ENCODE results near the gene FHIT. TPM values are rescaled to one million over a fixed set of nuclear protein-coding genes. Genes with fewer than 3 reads are reported as not detected.

The FHIT gene
- total and polyA plus RNA-seq, 10 of the 15 experiments (the other 5 are each of a cell fraction or from before 2014, with no cell fraction given): 4.2 to 14.9 (median 9.4) TPM

DNA sequence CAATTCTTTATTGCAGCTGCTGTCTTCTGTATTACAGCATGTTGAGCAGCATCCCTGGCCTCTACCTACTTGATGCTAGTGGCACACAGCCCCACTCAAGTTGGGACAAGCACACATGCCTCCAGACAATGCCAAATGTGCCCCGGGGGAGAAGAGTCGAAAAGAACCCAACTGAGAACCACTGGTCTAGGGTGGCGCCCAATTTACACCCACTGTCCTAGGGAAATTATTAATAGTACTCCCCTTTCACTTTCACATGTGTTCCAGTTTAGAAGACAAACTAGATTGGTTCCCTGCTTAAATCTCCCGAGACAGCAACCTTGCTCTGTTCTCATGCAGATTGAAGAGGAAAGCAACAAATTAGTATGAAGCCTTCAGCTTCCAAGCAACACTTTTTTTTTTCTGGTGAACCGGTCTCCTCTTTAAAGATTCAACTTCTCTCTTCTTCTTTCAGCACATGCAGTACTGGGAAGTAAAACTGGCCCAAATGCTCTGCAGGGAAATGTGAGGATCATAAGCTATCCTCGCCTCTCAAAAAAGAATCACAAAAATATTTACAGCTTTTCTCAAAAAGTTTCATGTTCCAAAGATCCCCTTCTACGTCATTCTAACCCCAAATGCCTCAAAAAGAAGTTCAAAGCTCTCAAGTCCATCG is 1377.5 kb downstream of the FHIT start (continued):
- TF ChIP-seq, protein P1, sequence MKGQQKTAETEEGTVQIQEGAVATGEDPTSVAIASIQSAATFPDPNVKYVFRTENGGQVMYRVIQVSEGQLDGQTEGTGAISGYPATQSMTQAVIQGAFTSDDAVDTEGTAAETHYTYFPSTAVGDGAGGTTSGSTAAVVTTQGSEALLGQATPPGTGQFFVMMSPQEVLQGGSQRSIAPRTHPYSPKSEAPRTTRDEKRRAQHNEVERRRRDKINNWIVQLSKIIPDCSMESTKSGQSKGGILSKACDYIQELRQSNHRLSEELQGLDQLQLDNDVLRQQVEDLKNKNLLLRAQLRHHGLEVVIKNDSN (IDR thresholded peaks at IDR 0.05; ENCODE audit: borderline replicate concordance, extremely low read length, insufficient read depth, low read depth, low read length): no peak
- TF ChIP-seq IKZF1 (conservative IDR thresholded peaks at IDR 0.05): peak; percentile 20; the same call in 1 of the 2 replicates
- no peak for TF ChIP-seq ZZZ3 (IDR thresholded peaks at IDR 0.05; ENCODE audit: control insufficient read depth, insufficient read length, low read depth)
- TF ChIP-seq, protein P2, sequence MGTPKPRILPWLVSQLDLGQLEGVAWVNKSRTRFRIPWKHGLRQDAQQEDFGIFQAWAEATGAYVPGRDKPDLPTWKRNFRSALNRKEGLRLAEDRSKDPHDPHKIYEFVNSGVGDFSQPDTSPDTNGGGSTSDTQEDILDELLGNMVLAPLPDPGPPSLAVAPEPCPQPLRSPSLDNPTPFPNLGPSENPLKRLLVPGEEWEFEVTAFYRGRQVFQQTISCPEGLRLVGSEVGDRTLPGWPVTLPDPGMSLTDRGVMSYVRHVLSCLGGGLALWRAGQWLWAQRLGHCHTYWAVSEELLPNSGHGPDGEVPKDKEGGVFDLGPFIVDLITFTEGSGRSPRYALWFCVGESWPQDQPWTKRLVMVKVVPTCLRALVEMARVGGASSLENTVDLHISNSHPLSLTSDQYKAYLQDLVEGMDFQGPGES (IDR thresholded peaks at IDR 0.05): no peak
- no peak for TF ChIP-seq EED (IDR thresholded peaks at IDR 0.05; ENCODE audit: low read depth)
- TF ChIP-seq, protein P3, sequence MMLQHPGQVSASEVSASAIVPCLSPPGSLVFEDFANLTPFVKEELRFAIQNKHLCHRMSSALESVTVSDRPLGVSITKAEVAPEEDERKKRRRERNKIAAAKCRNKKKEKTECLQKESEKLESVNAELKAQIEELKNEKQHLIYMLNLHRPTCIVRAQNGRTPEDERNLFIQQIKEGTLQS (IDR thresholded peaks at IDR 0.05; ENCODE audit: borderline replicate concordance, extremely low read depth, low read depth, low read length): no peak
- TF ChIP-seq, protein P4, sequence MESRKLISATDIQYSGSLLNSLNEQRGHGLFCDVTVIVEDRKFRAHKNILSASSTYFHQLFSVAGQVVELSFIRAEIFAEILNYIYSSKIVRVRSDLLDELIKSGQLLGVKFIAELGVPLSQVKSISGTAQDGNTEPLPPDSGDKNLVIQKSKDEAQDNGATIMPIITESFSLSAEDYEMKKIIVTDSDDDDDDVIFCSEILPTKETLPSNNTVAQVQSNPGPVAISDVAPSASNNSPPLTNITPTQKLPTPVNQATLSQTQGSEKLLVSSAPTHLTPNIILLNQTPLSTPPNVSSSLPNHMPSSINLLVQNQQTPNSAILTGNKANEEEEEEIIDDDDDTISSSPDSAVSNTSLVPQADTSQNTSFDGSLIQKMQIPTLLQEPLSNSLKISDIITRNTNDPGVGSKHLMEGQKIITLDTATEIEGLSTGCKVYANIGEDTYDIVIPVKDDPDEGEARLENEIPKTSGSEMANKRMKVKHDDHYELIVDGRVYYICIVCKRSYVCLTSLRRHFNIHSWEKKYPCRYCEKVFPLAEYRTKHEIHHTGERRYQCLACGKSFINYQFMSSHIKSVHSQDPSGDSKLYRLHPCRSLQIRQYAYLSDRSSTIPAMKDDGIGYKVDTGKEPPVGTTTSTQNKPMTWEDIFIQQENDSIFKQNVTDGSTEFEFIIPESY (IDR thresholded peaks at IDR 0.05): no peak
- TF ChIP-seq BRCA1 (IDR thresholded peaks at IDR 0.05; ENCODE audit: low read depth, low read length): no peak
- TF ChIP-seq DPF2 (IDR thresholded peaks at IDR 0.05): peak; percentile 60; the same call in 1 of the 2 replicates
- no peak for TF ChIP-seq STAT3 (IDR thresholded peaks at IDR 0.05; ENCODE audit: low read depth, low read length)
- TF ChIP-seq NR2C2 (IDR thresholded peaks at IDR 0.05; ENCODE audit: borderline replicate concordance, control insufficient read depth, insufficient read length, low read depth): no peak
- TF ChIP-seq MTA2 (IDR thresholded peaks at IDR 0.05; ENCODE audit: low read depth): peak; percentile 61; the same call in 1 of the 2 replicates
- TF ChIP-seq CBFB (IDR thresholded peaks at IDR 0.05; ENCODE audit: low read depth): no peak
- TF ChIP-seq ETV6 (conservative IDR thresholded peaks at IDR 0.05 in 1 of 2, IDR thresholded peaks at IDR 0.05 in 1 of 2; ENCODE audit: borderline replicate concordance in 1 of 2, low read depth in 1 of 2): no peak
